Caco-2 (cell line): ENCODE results near the gene KRT6C. TPM values are rescaled to one million over a fixed set of nuclear protein-coding genes. Genes with fewer than 3 reads are reported as not detected.

Source experiments
- BruUV-seq: library from RNA; stranded (reverse); fragments of 400-500 nt; replicated peaks from 2 replicates; lab custom pipeline; 2021; lab: Mats Ljungman, UMichigan
- CTCF ChIA-PET: fragments of 300-600 bp; sonication (Branson Sonifier 250); formaldehyde crosslinking; loops from one replicate; lab custom pipeline; 2022; ENCODE audit warnings: antibody characterized with exemption; lab: Charles Lee
- POLR2A ChIA-PET: fragments of 300-600 bp; sonication (Branson Sonifier 250); formaldehyde crosslinking; loops from one replicate; lab custom pipeline; 2022; ENCODE audit warnings: antibody characterized with exemption; lab: Charles Lee
- DNase-seq, 2 experiments: peaks; one replicate each; pipeline versions ENCODE4 v3.0.0 to v3.0.0-alpha.2; 2020 to 2022
- H3K27me3 ChIP-seq: replicated peaks from 2 replicates; pipeline ENCODE4 v1.6.0; 2011; ENCODE audit warnings: low read length; ENCODE audit not compliant: control insufficient read depth, insufficient read depth
- H3K36me3 ChIP-seq: 2 replicates; pipeline ENCODE4 v1.5.1; 2011; ENCODE audit warnings: low read length; ENCODE audit not compliant: control insufficient read depth, insufficient read depth
- H3K4me1 ChIP-seq: fragments of 250-450 bp; sonication (Bioruptor Pico); 2 replicates; pipeline ENCODE4 v1.5.1; 2020; ENCODE audit warnings: mild to moderate bottlenecking
- H3K4me3 ChIP-seq: 2 replicates; pipeline ENCODE4 v1.5.1; 2011; ENCODE audit warnings: low read depth, mild to moderate bottlenecking, control low read depth, low read length
- H3K9me3 ChIP-seq: fragments of 250-450 bp; sonication (Bioruptor Pico); 2 replicates; pipeline ENCODE4 v1.5.1; 2020; ENCODE audit warnings: mild to moderate bottlenecking, moderate library complexity
- H3K27ac Mint-ChIP-seq: one replicate; pipeline ENCODE4 v1.8.0; 2022; ENCODE audit warnings: mixed read lengths; ENCODE audit not compliant: unreplicated experiment
- H3K27me3 Mint-ChIP-seq: one replicate; pipeline ENCODE4 v1.8.0; 2022; ENCODE audit warnings: mixed read lengths; ENCODE audit not compliant: insufficient read depth, unreplicated experiment
- H3K36me3 Mint-ChIP-seq: one replicate; pipeline ENCODE4 v1.8.0; 2022; ENCODE audit warnings: mild to moderate bottlenecking, mixed read lengths; ENCODE audit not compliant: insufficient read depth, unreplicated experiment
- H3K4me1 Mint-ChIP-seq: one replicate; pipeline ENCODE4 v1.8.0; 2022; ENCODE audit warnings: low read depth, mixed read lengths; ENCODE audit not compliant: unreplicated experiment
- H3K4me3 Mint-ChIP-seq: one replicate; pipeline ENCODE4 v1.8.0; 2022; ENCODE audit warnings: mild to moderate bottlenecking, moderate library complexity, mixed read lengths; ENCODE audit not compliant: unreplicated experiment
- H3K9me3 Mint-ChIP-seq: one replicate; pipeline ENCODE4 v1.8.0; 2022; ENCODE audit warnings: mixed read lengths; ENCODE audit not compliant: unreplicated experiment
- intact Hi-C: fragments of 100-400 bp; cut with micrococcal nuclease; formaldehyde crosslinking; loops from one replicate; pipeline ENCODE4 v1.10.0; 2022; ENCODE audit not compliant: unreplicated experiment
- total RNA-seq: library from RNA; stranded (reverse); gene quantifications from 2 replicates; pipeline ENCODE4 v1.2.3, GENCODE V29; 2022
- TF ChIP-seq, protein P1 (sequence below), 2 experiments: fragments of 200-600 bp in 1 of 2; IDR thresholded peaks; 1 replicate in 1 of 2; 2 replicates in 1 of 2; pipeline versions ENCODE4 v1.5.1 to v1.8.0; 2011 to 2022; ENCODE audit warnings: antibody characterized with exemption in 1 of 2, control low read depth in 1 of 2, inconsistent platforms in 1 of 2, low read depth in 1 of 2, low read length in 1 of 2, mild to moderate bottlenecking in 1 of 2, moderate library complexity in 1 of 2; ENCODE audit not compliant: insufficient read depth in 1 of 2, severe bottlenecking in 1 of 2, unreplicated experiment in 1 of 2

The KRT6C gene
- total RNA-seq, 1 experiment from 2014 or later = not detected

DNA sequence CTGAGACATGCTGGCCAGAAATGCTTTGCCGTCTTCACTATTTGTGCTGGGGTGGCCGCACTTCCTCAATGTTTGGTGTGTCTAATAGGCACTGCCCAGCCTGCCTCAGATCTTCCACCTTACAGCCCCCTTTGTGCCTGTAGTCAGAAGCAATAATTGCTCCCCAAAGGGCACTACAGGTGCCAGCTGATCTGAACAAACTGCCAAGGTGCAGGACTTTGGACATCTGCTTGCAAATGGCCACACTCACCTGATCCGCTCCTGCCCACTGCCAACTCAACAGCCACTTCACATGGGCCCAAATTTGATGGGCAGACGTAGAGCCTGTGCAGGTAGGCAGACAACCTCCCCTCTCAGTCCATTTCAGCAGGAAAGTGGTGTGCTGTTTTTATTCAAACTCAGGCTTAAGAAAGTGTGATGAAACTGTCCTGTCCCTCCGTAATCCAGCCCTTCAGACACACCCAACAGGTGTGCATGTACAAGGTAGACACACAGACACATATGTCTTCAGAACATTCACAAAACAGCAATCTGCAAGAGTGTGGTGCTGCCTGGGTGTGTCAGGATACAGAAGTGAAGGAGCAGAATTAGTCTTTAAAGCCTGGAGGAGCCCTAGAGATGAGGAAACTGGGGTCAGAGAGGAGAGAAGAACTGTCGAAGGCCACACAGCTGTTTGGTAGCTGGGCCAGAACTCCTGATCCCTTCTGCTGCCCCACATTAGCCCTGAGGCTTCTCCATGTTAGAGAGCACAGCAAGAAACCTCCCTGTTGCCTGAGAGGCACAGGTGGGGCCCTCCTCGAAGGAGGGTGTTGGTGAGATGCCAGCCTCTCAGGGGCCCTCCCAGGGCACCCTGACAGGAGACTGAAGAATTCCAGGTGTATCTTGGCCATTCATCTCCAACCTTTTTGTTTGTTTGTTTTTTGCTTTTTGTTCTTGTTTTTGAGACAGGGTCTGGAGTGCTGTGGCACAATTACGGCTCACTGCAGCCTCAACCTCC is 35.0 kb downstream of the KRT6C start:
- DNase-seq = no peak
- no peaks in the 10 kb centered on the region for H3K27me3 Mint-ChIP-seq
- no peak overlapping the region for H3K4me3 ChIP-seq
- no peaks in the 10 kb centered on the region for H3K9me3 ChIP-seq
- no peak overlapping the region for H3K27ac Mint-ChIP-seq
- no TSS peak for BruUV-seq
- POLR2A ChIA-PET = no interaction called here
- H3K27me3 ChIP-seq = no peaks in the 10 kb centered on the region
- no peaks in the 10 kb centered on the region for H3K9me3 Mint-ChIP-seq
- H3K36me3 ChIP-seq = no peaks in the 10 kb centered on the region
- H3K36me3 Mint-ChIP-seq = no peaks in the 10 kb centered on the region
- H3K4me3 Mint-ChIP-seq = no peak overlapping the region
- H3K4me1 Mint-ChIP-seq = peaks cover 39% of the 10 kb centered on the region
- CTCF ChIA-PET = no interaction called here
- intact Hi-C loops = no loop called here
- TF ChIP-seq, protein P1, sequence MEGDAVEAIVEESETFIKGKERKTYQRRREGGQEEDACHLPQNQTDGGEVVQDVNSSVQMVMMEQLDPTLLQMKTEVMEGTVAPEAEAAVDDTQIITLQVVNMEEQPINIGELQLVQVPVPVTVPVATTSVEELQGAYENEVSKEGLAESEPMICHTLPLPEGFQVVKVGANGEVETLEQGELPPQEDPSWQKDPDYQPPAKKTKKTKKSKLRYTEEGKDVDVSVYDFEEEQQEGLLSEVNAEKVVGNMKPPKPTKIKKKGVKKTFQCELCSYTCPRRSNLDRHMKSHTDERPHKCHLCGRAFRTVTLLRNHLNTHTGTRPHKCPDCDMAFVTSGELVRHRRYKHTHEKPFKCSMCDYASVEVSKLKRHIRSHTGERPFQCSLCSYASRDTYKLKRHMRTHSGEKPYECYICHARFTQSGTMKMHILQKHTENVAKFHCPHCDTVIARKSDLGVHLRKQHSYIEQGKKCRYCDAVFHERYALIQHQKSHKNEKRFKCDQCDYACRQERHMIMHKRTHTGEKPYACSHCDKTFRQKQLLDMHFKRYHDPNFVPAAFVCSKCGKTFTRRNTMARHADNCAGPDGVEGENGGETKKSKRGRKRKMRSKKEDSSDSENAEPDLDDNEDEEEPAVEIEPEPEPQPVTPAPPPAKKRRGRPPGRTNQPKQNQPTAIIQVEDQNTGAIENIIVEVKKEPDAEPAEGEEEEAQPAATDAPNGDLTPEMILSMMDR (IDR thresholded peaks at IDR 0.05; ENCODE audit: insufficient read depth in 1 of 2, low read depth in 1 of 2, low read length in 1 of 2, severe bottlenecking in 1 of 2, unreplicated experiment in 1 of 2) = no peak
- peaks cover 37% of the 10 kb centered on the region for H3K4me1 ChIP-seq

DNA sequence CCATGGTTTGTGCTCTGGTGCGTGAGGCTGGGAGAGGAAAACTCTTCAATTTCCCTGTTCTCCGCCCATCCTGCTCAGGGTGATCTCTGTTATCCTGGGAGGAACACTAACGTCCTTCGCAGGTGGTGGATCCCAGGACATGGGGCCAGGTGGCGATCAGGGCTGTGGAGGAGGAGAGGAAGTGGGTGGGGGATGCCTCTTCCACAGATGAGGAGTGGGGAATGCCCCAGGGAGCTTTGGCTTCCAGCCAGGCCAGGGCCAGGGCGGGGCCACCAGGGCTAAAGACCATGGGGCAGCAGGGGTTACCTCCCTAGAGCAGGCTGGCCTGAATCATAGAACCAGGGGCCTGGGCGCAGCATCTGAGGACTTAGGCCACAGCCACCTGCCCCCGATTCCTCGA is 36.1 kb downstream of the KRT6C start:
- TF ChIP-seq, protein P1 (IDR thresholded peaks at IDR 0.05; ENCODE audit: insufficient read depth in 1 of 2, low read depth in 1 of 2, low read length in 1 of 2, severe bottlenecking in 1 of 2, unreplicated experiment in 1 of 2) = no peak
- CTCF ChIA-PET = no interaction called here
- no TSS peak for BruUV-seq

DNA sequence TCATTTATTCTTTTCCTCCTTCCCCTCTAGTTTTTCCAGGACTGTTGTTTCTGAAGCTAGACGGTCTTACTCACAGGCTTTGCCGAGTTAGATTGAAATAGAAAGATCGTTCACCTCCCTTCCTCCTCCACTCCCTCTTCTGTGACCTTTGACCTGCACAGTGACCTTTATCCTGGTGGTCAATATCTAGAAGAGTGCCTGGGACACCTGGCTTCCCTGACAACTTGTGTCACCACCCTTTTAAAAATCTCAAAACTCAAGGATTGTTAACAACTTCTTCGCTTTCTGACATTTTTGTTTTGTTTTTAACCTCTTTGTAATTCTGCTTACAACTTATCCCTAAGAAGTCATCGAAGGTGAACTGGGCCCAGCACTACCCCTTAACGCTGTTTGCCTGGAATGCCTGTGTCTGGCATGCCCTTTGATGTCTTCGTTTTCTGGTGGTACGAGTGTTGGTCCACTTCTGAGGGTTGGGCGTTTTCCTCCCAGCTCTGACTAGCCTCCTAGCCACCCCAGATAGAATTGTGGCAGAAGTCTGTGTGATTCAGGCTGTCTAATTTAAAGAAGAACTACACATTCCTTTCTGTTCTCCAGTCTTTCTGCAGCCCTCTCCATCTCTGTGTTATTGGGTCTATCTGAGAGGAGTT is 36.7 kb downstream of the KRT6C start:
- H3K36me3 Mint-ChIP-seq = no peaks in the 10 kb centered on the region
- POLR2A ChIA-PET = no interaction called here
- H3K27me3 Mint-ChIP-seq = peaks cover 6% of the 10 kb centered on the region
- no peak overlapping the region for H3K27ac Mint-ChIP-seq
- intact Hi-C loops = no loop called here
- no peak overlapping the region for H3K4me3 Mint-ChIP-seq
- Histone ChIP-seq H3K36me3 (no peaks in the 10 kb centered on the region), H3K4me3 (no peak overlapping the region), H3K4me1 (peaks cover 23% of the 10 kb centered on the region), H3K9me3 (no peaks in the 10 kb centered on the region), H3K27me3 (no peaks in the 10 kb centered on the region)
- peaks cover 23% of the 10 kb centered on the region for H3K4me1 Mint-ChIP-seq
- CTCF ChIA-PET = no interaction called here
- DNase-seq = no peak
- H3K9me3 Mint-ChIP-seq = no peaks in the 10 kb centered on the region
- no TSS peak for BruUV-seq
- TF ChIP-seq, protein P1 (IDR thresholded peaks at IDR 0.05; ENCODE audit: insufficient read depth in 1 of 2, low read depth in 1 of 2, low read length in 1 of 2, severe bottlenecking in 1 of 2, unreplicated experiment in 1 of 2) = no peak

More for the DNA sequence above, 36.1 kb downstream of the KRT6C start:
- Mint-ChIP-seq H3K27ac (no peak overlapping the region), H3K36me3 (no peaks in the 10 kb centered on the region), H3K4me3 (no peak overlapping the region), H3K9me3 (no peaks in the 10 kb centered on the region), H3K27me3 (peaks cover 5% of the 10 kb centered on the region), H3K4me1 (peaks cover 28% of the 10 kb centered on the region)
- Histone ChIP-seq H3K36me3 (no peaks in the 10 kb centered on the region), H3K4me1 (peaks cover 29% of the 10 kb centered on the region), H3K27me3 (no peaks in the 10 kb centered on the region), H3K9me3 (no peaks in the 10 kb centered on the region), H3K4me3 (no peak overlapping the region)
- POLR2A ChIA-PET = no interaction called here
- intact Hi-C loops = no loop called here
- DNase-seq = no peak
